GM23338 (cell line): ENCODE measurements around the gene DNAH8. TPM values are rescaled to one million over a fixed set of nuclear protein-coding genes. Genes with fewer than 3 reads are reported as not detected.

Experiments
- ATAC-seq: fragments of 200-7000 bp; cut with Tn5 transposase; 3 replicates; pipeline ENCODE4 v1.9.1; 2020
- DNase-seq: peaks from one replicate; pipeline ENCODE4 v3.0.0-alpha.2; 2015; ENCODE audit warnings: low spot score
- H2AFZ ChIP-seq: fragments of 200-600 bp; sonication (generic); 2 replicates; pipeline ENCODE4 v1.8.0; 2016; ENCODE audit warnings: antibody characterized with exemption, mild to moderate bottlenecking, moderate library complexity
- H3F3A ChIP-seq: fragments of 200-600 bp; sonication (generic); replicated peaks from 2 replicates; pipeline ENCODE4 v1.8.0; 2017; ENCODE audit warnings: antibody characterized with exemption, mixed run types, low read depth
- H3K27ac ChIP-seq: fragments of 200-600 bp; sonication (generic); 2 replicates; pipeline ENCODE4 v1.6.1; 2016; ENCODE audit warnings: low read depth
- H3K27me3 ChIP-seq: fragments of 200-600 bp; sonication (generic); 2 replicates; pipeline ENCODE4 v1.8.0; 2016; ENCODE audit warnings: mild to moderate bottlenecking, mixed run types, moderate library complexity; ENCODE audit not compliant: insufficient read depth
- H3K36me3 ChIP-seq: fragments of 200-600 bp; sonication (generic); 2 replicates; pipeline ENCODE4 v1.8.0; 2016; ENCODE audit warnings: mild to moderate bottlenecking; ENCODE audit not compliant: insufficient read depth
- H3K4me1 ChIP-seq: fragments of 200-600 bp; sonication (generic); 2 replicates; pipeline ENCODE4 v1.8.0; 2016; ENCODE audit warnings: mild to moderate bottlenecking, moderate library complexity; ENCODE audit not compliant: insufficient read depth
- H3K4me2 ChIP-seq: fragments of 200-600 bp; sonication (generic); 2 replicates; pipeline ENCODE4 v1.7.1; 2017; ENCODE audit warnings: mixed run types
- H3K4me3 ChIP-seq: fragments of 200-600 bp; sonication (generic); 2 replicates; pipeline ENCODE4 v1.6.1; 2016; ENCODE audit warnings: mixed run types
- H3K79me2 ChIP-seq: fragments of 200-600 bp; sonication (generic); replicated peaks from 2 replicates; pipeline ENCODE4 v1.8.0; 2017; ENCODE audit warnings: mild to moderate bottlenecking; ENCODE audit not compliant: insufficient read depth
- H3K9me2 ChIP-seq: fragments of 200-600 bp; sonication (generic); 2 replicates; pipeline ENCODE4 v1.8.0; 2017; ENCODE audit not compliant: insufficient read depth
- H4K20me1 ChIP-seq: fragments of 200-600 bp; sonication (generic); replicated peaks from 2 replicates; pipeline ENCODE4 v1.8.0; 2017; ENCODE audit warnings: mild to moderate bottlenecking; ENCODE audit not compliant: insufficient read depth
- H3K27ac Mint-ChIP-seq: 2 replicates; pipeline ENCODE4 v1.8.0; 2020; ENCODE audit warnings: inconsistent platforms, mild to moderate bottlenecking, moderate library complexity, mixed read lengths
- H3K27me3 Mint-ChIP-seq: 3 replicates; pipeline ENCODE4 v1.8.0; 2022; ENCODE audit warnings: low read depth, mild to moderate bottlenecking, moderate library complexity, mixed read lengths, inconsistent platforms; ENCODE audit not compliant: insufficient read depth, poor library complexity
- H3K36me3 Mint-ChIP-seq: 3 replicates; pipeline ENCODE4 v1.8.0; 2021; ENCODE audit warnings: low read depth, mild to moderate bottlenecking, inconsistent platforms, moderate library complexity, mixed read lengths
- H3K4me1 Mint-ChIP-seq: 3 replicates; pipeline ENCODE4 v1.8.0; 2020; ENCODE audit warnings: mild to moderate bottlenecking, inconsistent platforms, mixed read lengths
- H3K4me3 Mint-ChIP-seq: 3 replicates; pipeline ENCODE4 v1.8.0; 2021; ENCODE audit warnings: moderate library complexity, mild to moderate bottlenecking, inconsistent platforms, mixed read lengths
- H3K9me3 Mint-ChIP-seq: 3 replicates; pipeline ENCODE4 v1.8.0; 2020; ENCODE audit warnings: moderate library complexity, mild to moderate bottlenecking, inconsistent platforms, mixed read lengths
- CREB1 ChIP-seq: fragments of 250-450 bp; sonication (Bioruptor Pico); IDR thresholded peaks from 2 replicates; pipeline ENCODE4 v1.5.0; 2020; ENCODE audit warnings: low read depth, mild to moderate bottlenecking, moderate library complexity
- CTCF ChIP-seq, 2 experiments: fragments of 200-600 bp in 1 of 2; sonication (generic) in 1 of 2; conservative IDR thresholded peaks; 2 replicates each; pipeline versions ENCODE4 v1.5.1 to v1.6.1; 2016 to 2017; ENCODE audit warnings: antibody characterized with exemption in 2 of 2, low read depth in 2 of 2, mild to moderate bottlenecking in 2 of 2, moderate library complexity in 1 of 2
- ETS1 ChIP-seq: IDR thresholded peaks from 2 replicates; pipeline ENCODE4 v1.6.1; 2016; ENCODE audit warnings: antibody characterized with exemption
- EZH2 ChIP-seq: fragments of 200-600 bp; sonication (generic); IDR thresholded peaks from one replicate; pipeline ENCODE4 v1.8.0; 2017; ENCODE audit warnings: antibody characterized with exemption, mild to moderate bottlenecking, low read depth; ENCODE audit not compliant: unreplicated experiment
- EZH2phosphoT487 ChIP-seq: fragments of 200-600 bp; sonication (generic); IDR thresholded peaks from one replicate; pipeline ENCODE4 v1.8.1; 2018; ENCODE audit warnings: antibody characterized with exemption; ENCODE audit not compliant: unreplicated experiment
- JUNB ChIP-seq: IDR thresholded peaks from one replicate; pipeline ENCODE4 v1.6.1; 2016; ENCODE audit warnings: antibody characterized with exemption; ENCODE audit not compliant: unreplicated experiment
- NANOG ChIP-seq: IDR thresholded peaks from 2 replicates; pipeline ENCODE4 v1.6.1; 2016; ENCODE audit warnings: antibody characterized with exemption, borderline replicate concordance
- POLR2AphosphoS5 ChIP-seq: IDR thresholded peaks from 2 replicates; pipeline ENCODE4 v1.6.1; 2016; ENCODE audit warnings: antibody characterized with exemption, low read depth
- REST ChIP-seq: IDR thresholded peaks from one replicate; pipeline ENCODE4 v1.6.1; 2018; ENCODE audit warnings: antibody characterized with exemption; ENCODE audit not compliant: unreplicated experiment
- STAT1 ChIP-seq: IDR thresholded peaks from one replicate; pipeline ENCODE4 v1.6.1; 2016; ENCODE audit warnings: antibody characterized with exemption; ENCODE audit not compliant: unreplicated experiment
- ZNF114 ChIP-seq: fragments of 250-450 bp; sonication (Bioruptor Pico); IDR thresholded peaks from 2 replicates; pipeline ENCODE4 v1.5.0; 2020; ENCODE audit warnings: mild to moderate bottlenecking, moderate library complexity
- ZNF331 ChIP-seq: fragments of 250-450 bp; sonication (Bioruptor Pico); IDR thresholded peaks from 2 replicates; pipeline ENCODE4 v1.5.0; 2020; ENCODE audit warnings: low read depth, mild to moderate bottlenecking, moderate library complexity
- ZNF462 ChIP-seq: fragments of 250-450 bp; sonication (Bioruptor Pico); IDR thresholded peaks from 2 replicates; pipeline ENCODE4 v1.5.0; 2020; ENCODE audit warnings: mild to moderate bottlenecking, moderate library complexity
- polyA plus RNA-seq: library from polyadenylated mRNA; unstranded; fragments of >200 nt; fragmentation: Nextera tagmentation; extraction: Ambion mirVana; gene quantifications from 2 replicates; pipeline ENCODE4 v1.2.1, GENCODE V29; 2016
- total RNA-seq: library from RNA; depleted of rRNA; stranded (reverse); fragments of >200 nt; shearing (Covaris generic); gene quantifications from 2 replicates; pipeline ENCODE4 v1.2.3, GENCODE V29; 2014

DNAH8 gene
- total and polyA plus RNA-seq, 2 experiments from 2014 or later, result 0.02 TPM; not detected in 1

- no peaks in the 10 kb centered on the region for H3K4me1 ChIP-seq
- Mint-ChIP-seq H3K27me3 (no peaks in the 10 kb centered on the region), H3K27ac (no peak overlapping the region), H3K4me3 (no peak overlapping the region), H3K4me1 (peaks cover 8% of the 10 kb centered on the region), H3K36me3 (peaks cover 32% of the 10 kb centered on the region), H3K9me3 (no peaks in the 10 kb centered on the region)
- no peak for TF ChIP-seq POLR2AphosphoS5
- no peak for TF ChIP-seq ETS1
- no peak for TF ChIP-seq ZNF331 (CRISPR knock-in tag)
- TF ChIP-seq ZNF462, result no peak
- TF ChIP-seq STAT1, result no peak
- TF ChIP-seq REST, result no peak
- TF ChIP-seq ZNF114 (CRISPR knock-in tag), result no peak
- TF ChIP-seq JUNB, result no peak
- TF ChIP-seq NANOG, result no peak
- TF ChIP-seq CTCF (conservative IDR thresholded peaks at IDR 0.05; ENCODE audit: low read depth in 2 of 2), result no peak
- no peak for TF ChIP-seq CREB1 (CRISPR knock-in tag)
- TF ChIP-seq EZH2phosphoT487, result no peak
- TF ChIP-seq EZH2, result no peak
- no peaks in the 10 kb centered on the region for H3K9me2 ChIP-seq
- H3F3A ChIP-seq, result no peaks in the 10 kb centered on the region
- no peak overlapping the region for H3K4me3 ChIP-seq
- no peaks in the 10 kb centered on the region for H3K27me3 ChIP-seq
- H3K79me2 ChIP-seq, result peaks cover 42% of the 10 kb centered on the region
- no peak for DNase-seq
- peaks cover 36% of the 10 kb centered on the region for H4K20me1 ChIP-seq
- H3K27ac ChIP-seq, result no peak overlapping the region
- ATAC-seq, result no peak
- H2AFZ ChIP-seq, result no peak overlapping the region
- H3K36me3 ChIP-seq, result peaks cover 23% of the 10 kb centered on the region; the same call in 1 of the 2 replicates
- H3K4me2 ChIP-seq, result no peak overlapping the region
These were observed 30.2 kb upstream of the DNAH8 start for GRCh38 chr6:38684904-38685303.
